Adrenal gland (tissue), 5 donors: ENCODE data around the gene ALDOA.

ENCODE experiments used
- CTCF ChIP-seq, 6 experiments: fragments of 450-650 bp in 4 of 6; fragments of 200-600 bp in 2 of 6; sonication (generic) in 1 of 6; IDR thresholded peaks; 1 replicate in 5 of 6; 2 replicates in 1 of 6; pipeline versions ENCODE4 v1.5.1 to v1.8.0; 2016 to 2021; ENCODE audit warnings: antibody characterized with exemption in 6 of 6, mild to moderate bottlenecking in 2 of 6, moderate library complexity in 1 of 6
- POLR2A ChIP-seq, 2 donors: fragments of 450-650 bp; IDR thresholded peaks; one replicate each; pipeline ENCODE4 v1.6.1; 2017; ENCODE audit warnings: antibody characterized with exemption in 2 of 2, mild to moderate bottlenecking in 2 of 2, moderate library complexity in 1 of 2
- donor health status: DM: no; HTN: no; CAD: no.

- TF ChIP-seq CTCF (IDR thresholded peaks at IDR 0.05), result peak in 2 of 6 experiments; percentile 27 to 28
- TF ChIP-seq POLR2A (IDR thresholded peaks at IDR 0.05), result no peak
Measured at GRCh38 chr16:30054959-30055553, 10.5 kb upstream of the ALDOA start.
